GM12865 (cell line): Measurements from ENCODE around the gene LBH.

ENCODE experiments used
- DNase-seq: peaks from one replicate; pipeline ENCODE4 v3.0.0; 2010; ENCODE audit warnings: low read depth
- H3K4me3 ChIP-seq: 2 replicates; pipeline ENCODE4 v1.5.1; 2011; ENCODE audit warnings: mild to moderate bottlenecking, low read depth, low read length, control low read depth
- CTCF ChIP-seq: IDR thresholded peaks from 2 replicates; pipeline ENCODE4 v1.5.1; 2011; ENCODE audit warnings: low read length, control low read depth, low read depth, inconsistent platforms; ENCODE audit not compliant: insufficient read depth; ENCODE audit errors: missing control alignments

Gene LBH

GRCh38 chr2:30237966-30238800 lies 6.8 kb downstream of the LBH start:
- H3K4me3 ChIP-seq, result no peak overlapping the region
- DNase-seq, result no peak
- no peak for TF ChIP-seq CTCF

GRCh38 chr2:30239308-30239985 lies 8.1 kb downstream of the LBH start:
- DNase-seq, result peak; percentile 70
- no peak overlapping the region for H3K4me3 ChIP-seq
- TF ChIP-seq CTCF, result peak; percentile 81

- no peak for DNase-seq
- no peak overlapping the region for H3K4me3 ChIP-seq
- no peak for TF ChIP-seq CTCF
Observed at GRCh38 chr2:30239986-30240752, 8.8 kb downstream of the LBH start.

GRCh38 chr2:30243231-30243630 lies 11.9 kb downstream of the LBH start:
- no peak for DNase-seq
- no peak for TF ChIP-seq CTCF
- H3K4me3 ChIP-seq, result no peak overlapping the region

GRCh38 chr2:30245364-30245763 lies 14.0 kb downstream of the LBH start:
- DNase-seq, result no peak
- TF ChIP-seq CTCF, result no peak
- H3K4me3 ChIP-seq, result no peak overlapping the region

- DNase-seq, result no peak
- H3K4me3 ChIP-seq, result no peak overlapping the region
- no peak for TF ChIP-seq CTCF
Observed at GRCh38 chr2:30248791-30249190, 17.5 kb downstream of the LBH start.
